Right ventricle myocardium inferior (tissue), 1 donor: ENCODE results near the gene MICALL1. TPM values are rescaled to one million over a fixed set of nuclear protein-coding genes. Genes with fewer than 3 reads are reported as not detected.
A peak's percentile ranks its signal among the peaks of the same experiment; 100 is the strongest.

ENCODE experiments used
- ATAC-seq: fragments of 200-7000 bp; cut with Tn5 transposase; one replicate; pipeline ENCODE4 v1.9.1; 2020; ENCODE audit warnings: mild to moderate bottlenecking, moderate library complexity
- DNase-seq: peaks from one replicate; pipeline ENCODE4 v3.0.0; 2021; ENCODE audit errors: missing footprints
- intact Hi-C: fragments of 100-400 bp; cut with DNase I; formaldehyde crosslinking; loops from one replicate; pipeline ENCODE4 v1.11.0; 2022
- long read RNA-seq: library from polyadenylated mRNA; unstranded; transcript quantifications from one replicate; pipeline ENCODE4 v2.0.0, GENCODE V29; 2021
- total RNA-seq: library from RNA; stranded (reverse); fragmentation: NEBNext Ultra II Directional; extraction: Animal tissue kit (Norgen Biotek cat#: 25700); gene quantifications from one replicate; pipeline ENCODE4 v1.2.1, GENCODE V29; 2021
- donor health status: DM: no; HTN: yes; CAD: no; lungs with severe emphysema.

The MICALL1 gene
- 19.4 TPM for total RNA-seq
- long read RNA-seq, full-length matches to known transcripts = 5 of 12 reads
- long read RNA-seq, partial matches to known transcripts = 6 of 12 reads
- long read RNA-seq, other reads (novel, unspliced or antisense) = 1 of 12 reads

GRCh38 chr22:37905534-37906363, at the start of gene MICALL1:
Gene MICALL1, plus strand, starts transcription at chr22:37906297. Its CDS starts 126 bp downstream, at chr22:37906423.
- ATAC-seq (peak; percentile 92), DNase-seq (peak; percentile 85)
- intact Hi-C loops = no loop called here

- DNase-seq (no peak), ATAC-seq (no peak)
- intact Hi-C loops = no loop called here
Measured at GRCh38 chr22:37860796-37861421, 45.2 kb upstream of the MICALL1 start.

GRCh38 chr22:37862570-37863325, 43.3 kb upstream of the MICALL1 start:
- DNase-seq (no peak), ATAC-seq (peak; percentile 38)
- intact Hi-C loops = loop anchor here (1.0 kb wide), 1 partner anchor 45 kb away; no protein-coding TSS in a partner anchor

- no peak for ATAC-seq
- DNase-seq = no peak
- intact Hi-C loops = no loop called here
Measured at GRCh38 chr22:37865510-37865909, 40.6 kb upstream of the MICALL1 start.

GRCh38 chr22:37870273-37870672, 35.8 kb upstream of the MICALL1 start:
- no peak for DNase-seq
- intact Hi-C loops = no loop called here

GRCh38 chr22:37880668-37881440, 25.2 kb upstream of the MICALL1 start:
- intact Hi-C loops = no loop called here
- DNase-seq = no peak

More at GRCh38 chr22:37870273-37870672, 35.8 kb upstream of the MICALL1 start:
- no peak for ATAC-seq

GRCh38 chr22:37884420-37884819, 21.7 kb upstream of the MICALL1 start:
- intact Hi-C loops = no loop called here
- ATAC-seq (no peak), DNase-seq (no peak)

More at GRCh38 chr22:37880668-37881440, 25.2 kb upstream of the MICALL1 start:
- no peak for ATAC-seq

GRCh38 chr22:37887584-37888378, 18.3 kb upstream of the MICALL1 start:
- intact Hi-C loops = loop anchor here (1.0 kb wide), 2 partner anchors 45 to 78 kb away; no protein-coding TSS in a partner anchor
- ATAC-seq (peak; percentile 64), DNase-seq (no peak)

GRCh38 chr22:37891926-37892325, 14.2 kb upstream of the MICALL1 start:
- intact Hi-C loops = no loop called here
- ATAC-seq = no peak
- no peak for DNase-seq

- DNase-seq (peak; percentile 82), ATAC-seq (peak; percentile 92)
- intact Hi-C loops = no loop called here
Measured at GRCh38 chr22:37892566-37893335, 13.3 kb upstream of the MICALL1 start.

GRCh38 chr22:37893583-37893983, 12.5 kb upstream of the MICALL1 start:
- peak; percentile 18 for ATAC-seq
- DNase-seq = no peak
- intact Hi-C loops = no loop called here

- intact Hi-C loops = no loop called here
- DNase-seq (no peak), ATAC-seq (no peak)
Measured at GRCh38 chr22:37894939-37895670, 11.0 kb upstream of the MICALL1 start.

- no peak for ATAC-seq
- DNase-seq = no peak
- intact Hi-C loops = no loop called here
Measured at GRCh38 chr22:37896181-37896592, 9.9 kb upstream of the MICALL1 start.

- DNase-seq = no peak
- intact Hi-C loops = no loop called here
- ATAC-seq = no peak
Measured at GRCh38 chr22:37896939-37897338, 9.2 kb upstream of the MICALL1 start.

GRCh38 chr22:37897807-37898206, 8.3 kb upstream of the MICALL1 start:
- DNase-seq (no peak), ATAC-seq (no peak)
- intact Hi-C loops = no loop called here

- DNase-seq (no peak), ATAC-seq (no peak)
- intact Hi-C loops = no loop called here
Measured at GRCh38 chr22:37898441-37899181, 7.5 kb upstream of the MICALL1 start.
